Suprapubic skin (tissue), 4 donors: ENCODE data around the gene RND3. TPM values are rescaled to one million over a fixed set of nuclear protein-coding genes. Genes with fewer than 3 reads are reported as not detected.

Experiments used
- DNase-seq, 2 donors: peaks; one replicate each; pipeline ENCODE4 v3.0.0-alpha.2; 2019; ENCODE audit warnings: low spot score in 2 of 2
- H3K27ac ChIP-seq: fragments of 200-600 bp; sonication (generic); one replicate; pipeline ENCODE4 v1.5.1; 2019
- H3K27me3 ChIP-seq: fragments of 200-600 bp; sonication (generic); one replicate; pipeline ENCODE4 v1.5.1; 2019
- H3K36me3 ChIP-seq: fragments of 200-600 bp; sonication (generic); one replicate; pipeline ENCODE4 v1.5.1; 2019
- H3K4me1 ChIP-seq: fragments of 200-600 bp; sonication (generic); one replicate; pipeline ENCODE4 v1.5.1; 2019
- H3K4me3 ChIP-seq: fragments of 200-600 bp; sonication (generic); one replicate; pipeline ENCODE4 v1.5.1; 2019; ENCODE audit warnings: mild to moderate bottlenecking
- H3K9me3 ChIP-seq: fragments of 200-600 bp; sonication (generic); one replicate; pipeline ENCODE4 v1.5.1; 2019
- EP300 ChIP-seq: sonication (generic); formaldehyde crosslinking; IDR thresholded peaks from one replicate; pipeline ENCODE4 v1.6.1; 2017; ENCODE audit warnings: antibody characterized with exemption
- POLR2A ChIP-seq, 2 donors: fragments of 450-650 bp; IDR thresholded peaks; one replicate each; pipeline ENCODE4 v1.6.1; 2017; ENCODE audit warnings: antibody characterized with exemption in 2 of 2, mild to moderate bottlenecking in 2 of 2, moderate library complexity in 2 of 2
- POLR2AphosphoS5 ChIP-seq, 3 donors: sonication (generic); formaldehyde crosslinking; IDR thresholded peaks; one replicate each; pipeline ENCODE4 v1.6.1; 2017; ENCODE audit warnings: antibody characterized with exemption in 3 of 3
- WGBS: methylation state at CpG from one replicate; pipeline ENCODE4 v1.1.5; 2018; 5-methylcytosine and 5-hydroxymethylcytosine counted together
- total RNA-seq, 4 donors: library from RNA; depleted of rRNA; stranded (reverse); fragments of >200 nt; gene quantifications; one replicate each; pipeline ENCODE4 v1.1.0, GENCODE V29; 2016
- TF ChIP-seq, protein P1 (sequence below), 2 donors: fragments of 200-600 bp in 1 of 2; fragments of 450-650 bp in 1 of 2; sonication (generic) in 1 of 2; IDR thresholded peaks; one replicate each; pipeline ENCODE4 v1.5.1; 2016 to 2019; ENCODE audit warnings: antibody characterized with exemption in 2 of 2, mild to moderate bottlenecking in 1 of 2, moderate library complexity in 1 of 2

The RND3 gene
- total RNA-seq, 4 donors from 2014 or later = 45.7 to 65.3 (median 56.9) TPM

DNA sequence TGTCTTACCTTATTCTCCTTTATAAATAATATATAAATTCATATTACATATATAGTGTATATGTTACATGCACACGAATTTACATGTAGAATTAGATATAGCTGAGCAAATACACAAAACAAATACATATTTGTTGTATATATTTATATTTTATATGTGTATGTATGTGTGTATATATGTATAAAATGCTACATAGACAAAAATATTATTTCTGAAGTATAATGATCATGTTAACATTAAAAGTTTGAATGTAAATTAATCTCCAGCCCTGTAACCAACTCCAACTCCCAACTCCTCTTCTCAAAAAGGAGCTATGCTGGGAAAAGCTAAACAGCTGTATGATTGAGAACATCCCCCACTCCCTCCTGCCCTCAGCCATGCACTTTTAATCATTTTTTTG, 42.7 kb upstream of the RND3 start:
- H3K9me3 ChIP-seq = no peaks in the 10 kb centered on the region
- H3K4me1 ChIP-seq = peaks cover 46% of the 10 kb centered on the region
- WGBS = 83% methylated on average over 1 of the region's 1 CpG
- DNase-seq = no peak
- H3K4me3 ChIP-seq = no peak overlapping the region
- H3K27ac ChIP-seq = no peak overlapping the region
- H3K27me3 ChIP-seq = no peaks in the 10 kb centered on the region
- no peaks in the 10 kb centered on the region for H3K36me3 ChIP-seq
- TF ChIP-seq EP300 = no peak
- TF ChIP-seq, protein P1, sequence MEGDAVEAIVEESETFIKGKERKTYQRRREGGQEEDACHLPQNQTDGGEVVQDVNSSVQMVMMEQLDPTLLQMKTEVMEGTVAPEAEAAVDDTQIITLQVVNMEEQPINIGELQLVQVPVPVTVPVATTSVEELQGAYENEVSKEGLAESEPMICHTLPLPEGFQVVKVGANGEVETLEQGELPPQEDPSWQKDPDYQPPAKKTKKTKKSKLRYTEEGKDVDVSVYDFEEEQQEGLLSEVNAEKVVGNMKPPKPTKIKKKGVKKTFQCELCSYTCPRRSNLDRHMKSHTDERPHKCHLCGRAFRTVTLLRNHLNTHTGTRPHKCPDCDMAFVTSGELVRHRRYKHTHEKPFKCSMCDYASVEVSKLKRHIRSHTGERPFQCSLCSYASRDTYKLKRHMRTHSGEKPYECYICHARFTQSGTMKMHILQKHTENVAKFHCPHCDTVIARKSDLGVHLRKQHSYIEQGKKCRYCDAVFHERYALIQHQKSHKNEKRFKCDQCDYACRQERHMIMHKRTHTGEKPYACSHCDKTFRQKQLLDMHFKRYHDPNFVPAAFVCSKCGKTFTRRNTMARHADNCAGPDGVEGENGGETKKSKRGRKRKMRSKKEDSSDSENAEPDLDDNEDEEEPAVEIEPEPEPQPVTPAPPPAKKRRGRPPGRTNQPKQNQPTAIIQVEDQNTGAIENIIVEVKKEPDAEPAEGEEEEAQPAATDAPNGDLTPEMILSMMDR (IDR thresholded peaks at IDR 0.05) = no peak
- no peak for TF ChIP-seq POLR2AphosphoS5 (IDR thresholded peaks at IDR 0.05)
- no peak for TF ChIP-seq POLR2A (IDR thresholded peaks at IDR 0.05)

DNA sequence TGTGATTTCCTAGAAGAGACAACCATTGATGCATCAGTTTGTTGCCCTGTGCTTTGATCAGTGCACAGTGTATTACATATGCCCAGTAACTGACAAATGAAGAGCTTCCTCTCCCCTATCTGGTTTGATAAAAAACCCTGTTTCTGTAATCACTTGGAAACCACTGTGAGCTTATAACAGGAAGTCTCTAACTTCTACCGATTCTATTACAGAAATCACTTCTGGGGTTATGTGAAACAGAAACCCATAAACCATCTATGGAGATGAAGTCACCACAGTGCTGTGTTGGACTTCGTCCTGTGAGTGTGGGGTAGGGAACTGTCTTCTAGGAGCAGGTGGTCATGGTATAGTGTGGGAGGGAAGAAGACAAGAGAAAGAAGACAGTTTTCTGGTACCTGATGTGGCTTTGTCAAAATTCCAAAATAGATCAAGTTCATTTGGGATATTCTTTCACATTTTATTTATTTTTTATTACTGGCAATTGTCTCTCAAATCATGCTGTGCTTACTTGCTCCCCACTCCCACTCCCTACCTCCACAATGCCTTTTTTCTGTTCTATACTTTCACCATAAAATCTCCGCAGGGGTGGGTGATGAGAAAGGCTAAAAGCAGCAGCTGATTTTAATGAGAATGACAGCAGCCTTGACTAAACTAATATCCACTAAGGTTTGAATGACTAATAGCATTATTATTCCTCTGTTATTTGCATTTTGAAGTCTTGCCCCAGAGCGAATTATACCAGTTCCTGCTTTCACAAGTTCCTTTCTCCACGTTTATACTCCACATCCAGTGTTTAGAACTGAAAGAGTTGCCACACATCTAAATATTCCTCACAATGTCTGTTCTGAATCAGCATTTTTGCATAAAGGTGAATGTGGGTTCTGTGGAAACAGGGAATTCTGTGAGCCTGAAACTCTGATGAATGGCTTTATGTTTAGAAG, 41.7 kb upstream of the RND3 start:
- WGBS = 24% methylated on average over 5 of the region's 5 CpGs
- Histone ChIP-seq H3K27ac (peak overlapping the region; percentile 38), H3K36me3 (no peaks in the 10 kb centered on the region), H3K4me3 (no peak overlapping the region), H3K4me1 (peaks cover 46% of the 10 kb centered on the region), H3K27me3 (no peaks in the 10 kb centered on the region), H3K9me3 (no peaks in the 10 kb centered on the region)
- TF ChIP-seq POLR2AphosphoS5 (IDR thresholded peaks at IDR 0.05) = no peak
- TF ChIP-seq, protein P1 (IDR thresholded peaks at IDR 0.05) = no peak
- no peak for TF ChIP-seq EP300
- TF ChIP-seq POLR2A (IDR thresholded peaks at IDR 0.05) = no peak
- no peak for DNase-seq

GRCh38 chr2:150526827-150527226, 39.4 kb upstream of the RND3 start:
- TF ChIP-seq EP300 (no peak), POLR2AphosphoS5 (IDR thresholded peaks at IDR 0.05) (peak in 1 of 3 donors; percentile 23), POLR2A (IDR thresholded peaks at IDR 0.05) (no peak)
- TF ChIP-seq, protein P1 (IDR thresholded peaks at IDR 0.05) = no peak
- H3K36me3 ChIP-seq = no peaks in the 10 kb centered on the region
- H3K27me3 ChIP-seq = no peaks in the 10 kb centered on the region
- peaks cover 35% of the 10 kb centered on the region for H3K4me1 ChIP-seq
- DNase-seq = no peak
- H3K27ac ChIP-seq = peak overlapping the region; percentile 19
- H3K9me3 ChIP-seq = no peaks in the 10 kb centered on the region
- H3K4me3 ChIP-seq = no peak overlapping the region

GRCh38 chr2:150526006-150526405, 38.5 kb upstream of the RND3 start:
- Histone ChIP-seq H3K9me3 (no peaks in the 10 kb centered on the region), H3K27ac (no peak overlapping the region), H3K4me3 (no peak overlapping the region), H3K4me1 (peaks cover 40% of the 10 kb centered on the region), H3K27me3 (no peaks in the 10 kb centered on the region), H3K36me3 (no peaks in the 10 kb centered on the region)
- no peak for TF ChIP-seq POLR2A (IDR thresholded peaks at IDR 0.05)
- TF ChIP-seq, protein P1 (IDR thresholded peaks at IDR 0.05) = no peak
- no peak for TF ChIP-seq POLR2AphosphoS5 (IDR thresholded peaks at IDR 0.05)
- TF ChIP-seq EP300 = no peak
- WGBS = 86% methylated on average over 1 of the region's 1 CpG
- no peak for DNase-seq

DNA sequence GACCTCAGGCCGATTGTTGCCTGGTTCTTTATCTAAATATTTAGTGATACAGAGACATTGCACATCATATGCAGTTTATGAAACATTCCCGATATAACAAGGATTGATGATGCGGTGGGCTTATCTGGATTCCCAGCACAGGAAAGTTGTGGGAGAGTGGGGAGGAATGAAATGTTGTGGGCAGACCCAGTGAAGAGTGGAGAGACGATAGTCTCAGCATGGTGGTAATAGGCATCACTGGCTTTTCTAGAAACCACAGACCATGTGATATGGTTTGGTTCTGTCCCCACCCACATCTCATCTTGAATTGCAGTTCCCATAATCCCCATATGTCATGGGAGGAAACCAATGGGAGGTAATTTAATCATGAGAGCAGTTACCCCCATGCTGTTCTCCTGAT, 34.8 kb upstream of the RND3 start:
- DNase-seq = no peak
- TF ChIP-seq EP300 = no peak
- TF ChIP-seq, protein P1 (IDR thresholded peaks at IDR 0.05) = no peak
- no peak for TF ChIP-seq POLR2A (IDR thresholded peaks at IDR 0.05)
- TF ChIP-seq POLR2AphosphoS5 (IDR thresholded peaks at IDR 0.05) = no peak
- no peaks in the 10 kb centered on the region for H3K36me3 ChIP-seq
- H3K4me3 ChIP-seq = no peak overlapping the region
- WGBS = 94% methylated on average over 4 of the region's 4 CpGs
- H3K9me3 ChIP-seq = no peaks in the 10 kb centered on the region
- no peaks in the 10 kb centered on the region for H3K27me3 ChIP-seq
- no peak overlapping the region for H3K27ac ChIP-seq
- peaks cover 40% of the 10 kb centered on the region for H3K4me1 ChIP-seq
